ENCODE results near the gene AMH. TPM values are rescaled to one million over a fixed set of nuclear protein-coding genes. Genes with fewer than 3 reads are reported as not detected.

The AMH gene
- total RNA-seq, 1 experiment from 2014 or later, result 11.2 TPM

DNA sequence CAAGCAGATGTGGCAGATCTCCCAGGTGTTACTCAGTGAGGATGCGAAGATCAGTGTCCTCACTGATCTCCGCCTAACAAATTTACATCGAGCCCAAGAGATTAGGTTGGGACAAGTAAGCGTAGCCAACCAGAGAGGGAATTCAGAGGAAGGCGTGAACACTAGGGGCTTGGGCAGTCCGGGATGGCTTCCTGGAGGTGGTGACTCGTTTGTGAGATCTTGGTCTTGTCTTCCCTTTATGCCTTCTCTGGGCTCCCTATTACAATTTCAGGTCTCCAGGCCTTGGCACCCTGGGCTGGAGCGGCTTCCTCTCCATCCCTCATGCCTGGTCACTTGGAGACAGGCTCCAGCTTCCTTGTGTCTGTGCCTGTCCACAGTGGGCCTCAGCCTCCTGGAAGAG, 6.3 kb upstream of the AMH start:
- H3K27me3 Mint-ChIP-seq (ENCODE audit: low read depth), result no peaks in the 10 kb centered on the region
- DNase-seq (ENCODE audit: low spot score), result no peak
- H3K4me1 Mint-ChIP-seq, result peaks cover 32% of the 10 kb centered on the region
- H3K27ac Mint-ChIP-seq, result peak overlapping the region; percentile 93
- ChIA-PET CTCF (interaction anchor here (1.3 kb wide), 1 partner anchor 11 kb away, joined by 5 read pairs; no protein-coding TSS in a partner anchor), POLR2A (interaction anchor here (0.8 kb wide), 1 partner anchor 11 kb away, joined by 3 read pairs; no protein-coding TSS in a partner anchor)
- no peak overlapping the region for H3K4me3 Mint-ChIP-seq
- ATAC-seq, result no peak
- H3K36me3 Mint-ChIP-seq, result peaks cover 28% of the 10 kb centered on the region
- no peaks in the 10 kb centered on the region for H3K9me3 Mint-ChIP-seq
- TF ChIP-seq ZNF219 (CRISPR knock-in tag; IDR thresholded peaks at IDR 0.05; ENCODE audit: borderline replicate concordance), result no peak
- no peak for TF ChIP-seq AR (CRISPR knock-in tag; IDR thresholded peaks at IDR 0.05)
- TF ChIP-seq FOXP1 (CRISPR knock-in tag; IDR thresholded peaks at IDR 0.05; ENCODE audit: borderline replicate concordance), result no peak
- TF ChIP-seq, protein P1, sequence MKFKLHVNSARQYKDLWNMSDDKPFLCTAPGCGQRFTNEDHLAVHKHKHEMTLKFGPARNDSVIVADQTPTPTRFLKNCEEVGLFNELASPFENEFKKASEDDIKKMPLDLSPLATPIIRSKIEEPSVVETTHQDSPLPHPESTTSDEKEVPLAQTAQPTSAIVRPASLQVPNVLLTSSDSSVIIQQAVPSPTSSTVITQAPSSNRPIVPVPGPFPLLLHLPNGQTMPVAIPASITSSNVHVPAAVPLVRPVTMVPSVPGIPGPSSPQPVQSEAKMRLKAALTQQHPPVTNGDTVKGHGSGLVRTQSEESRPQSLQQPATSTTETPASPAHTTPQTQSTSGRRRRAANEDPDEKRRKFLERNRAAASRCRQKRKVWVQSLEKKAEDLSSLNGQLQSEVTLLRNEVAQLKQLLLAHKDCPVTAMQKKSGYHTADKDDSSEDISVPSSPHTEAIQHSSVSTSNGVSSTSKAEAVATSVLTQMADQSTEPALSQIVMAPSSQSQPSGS (CRISPR knock-in tag; IDR thresholded peaks at IDR 0.05; ENCODE audit: borderline replicate concordance, low read depth), result no peak
- TF ChIP-seq TP53 (CRISPR knock-in tag; IDR thresholded peaks at IDR 0.05), result no peak
- TF ChIP-seq, protein P2, sequence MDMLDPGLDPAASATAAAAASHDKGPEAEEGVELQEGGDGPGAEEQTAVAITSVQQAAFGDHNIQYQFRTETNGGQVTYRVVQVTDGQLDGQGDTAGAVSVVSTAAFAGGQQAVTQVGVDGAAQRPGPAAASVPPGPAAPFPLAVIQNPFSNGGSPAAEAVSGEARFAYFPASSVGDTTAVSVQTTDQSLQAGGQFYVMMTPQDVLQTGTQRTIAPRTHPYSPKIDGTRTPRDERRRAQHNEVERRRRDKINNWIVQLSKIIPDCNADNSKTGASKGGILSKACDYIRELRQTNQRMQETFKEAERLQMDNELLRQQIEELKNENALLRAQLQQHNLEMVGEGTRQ (CRISPR knock-in tag; IDR thresholded peaks at IDR 0.05), result no peak
- TF ChIP-seq NR1H2 (CRISPR knock-in tag; IDR thresholded peaks at IDR 0.05), result no peak
- TF ChIP-seq ZNF423 (CRISPR knock-in tag; IDR thresholded peaks at IDR 0.05), result no peak

- TF ChIP-seq ESRRA (CRISPR knock-in tag; IDR thresholded peaks at IDR 0.05; ENCODE audit: borderline replicate concordance) (no peak), ETV6 (CRISPR knock-in tag; IDR thresholded peaks at IDR 0.05) (no peak), PREB (CRISPR knock-in tag; IDR thresholded peaks at IDR 0.05; ENCODE audit: borderline replicate concordance) (no peak)
- TF ChIP-seq, protein P3, sequence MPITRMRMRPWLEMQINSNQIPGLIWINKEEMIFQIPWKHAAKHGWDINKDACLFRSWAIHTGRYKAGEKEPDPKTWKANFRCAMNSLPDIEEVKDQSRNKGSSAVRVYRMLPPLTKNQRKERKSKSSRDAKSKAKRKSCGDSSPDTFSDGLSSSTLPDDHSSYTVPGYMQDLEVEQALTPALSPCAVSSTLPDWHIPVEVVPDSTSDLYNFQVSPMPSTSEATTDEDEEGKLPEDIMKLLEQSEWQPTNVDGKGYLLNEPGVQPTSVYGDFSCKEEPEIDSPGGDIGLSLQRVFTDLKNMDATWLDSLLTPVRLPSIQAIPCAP (CRISPR knock-in tag; IDR thresholded peaks at IDR 0.05), result no peak
- TF ChIP-seq, protein P4, sequence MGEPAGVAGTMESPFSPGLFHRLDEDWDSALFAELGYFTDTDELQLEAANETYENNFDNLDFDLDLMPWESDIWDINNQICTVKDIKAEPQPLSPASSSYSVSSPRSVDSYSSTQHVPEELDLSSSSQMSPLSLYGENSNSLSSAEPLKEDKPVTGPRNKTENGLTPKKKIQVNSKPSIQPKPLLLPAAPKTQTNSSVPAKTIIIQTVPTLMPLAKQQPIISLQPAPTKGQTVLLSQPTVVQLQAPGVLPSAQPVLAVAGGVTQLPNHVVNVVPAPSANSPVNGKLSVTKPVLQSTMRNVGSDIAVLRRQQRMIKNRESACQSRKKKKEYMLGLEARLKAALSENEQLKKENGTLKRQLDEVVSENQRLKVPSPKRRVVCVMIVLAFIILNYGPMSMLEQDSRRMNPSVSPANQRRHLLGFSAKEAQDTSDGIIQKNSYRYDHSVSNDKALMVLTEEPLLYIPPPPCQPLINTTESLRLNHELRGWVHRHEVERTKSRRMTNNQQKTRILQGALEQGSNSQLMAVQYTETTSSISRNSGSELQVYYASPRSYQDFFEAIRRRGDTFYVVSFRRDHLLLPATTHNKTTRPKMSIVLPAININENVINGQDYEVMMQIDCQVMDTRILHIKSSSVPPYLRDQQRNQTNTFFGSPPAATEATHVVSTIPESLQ (CRISPR knock-in tag; IDR thresholded peaks at IDR 0.05), result no peak
- ChIA-PET CTCF (interaction anchor here (1.3 kb wide), 1 partner anchor 10 kb away, joined by 5 read pairs; no protein-coding TSS in a partner anchor), POLR2A (interaction anchor here (0.8 kb wide), 1 partner anchor 10 kb away, joined by 3 read pairs; no protein-coding TSS in a partner anchor)
- no peaks in the 10 kb centered on the region for H3K27me3 Mint-ChIP-seq (ENCODE audit: low read depth)
- no peaks in the 10 kb centered on the region for H3K9me3 Mint-ChIP-seq
- ATAC-seq (no peak), DNase-seq (ENCODE audit: low spot score) (no peak)
- no peak overlapping the region for H3K4me3 Mint-ChIP-seq
- H3K4me1 Mint-ChIP-seq, result peaks cover 25% of the 10 kb centered on the region
- H3K36me3 Mint-ChIP-seq, result peaks cover 21% of the 10 kb centered on the region
- H3K27ac Mint-ChIP-seq, result no peak overlapping the region
Measured at GRCh38 chr19:2243274-2244124, 5.6 kb upstream of the AMH start.

Measured in WTC11 (cell line).